ENCODE data around the gene PCK2. TPM values are rescaled to one million over a fixed set of nuclear protein-coding genes. Genes with fewer than 3 reads are reported as not detected.

PCK2 gene
- polyA plus RNA-seq, 1 donor from 2014 or later, result 1.2 TPM

- no peaks in the 10 kb centered on the region for H3K79me2 ChIP-seq (replicated peaks; ENCODE audit: insufficient read depth, low read length)
- no peaks in the 10 kb centered on the region for H4K20me1 ChIP-seq (ENCODE audit: insufficient read depth)
- no peaks in the 10 kb centered on the region for H3F3A ChIP-seq (ENCODE audit: insufficient read depth, low read length, poor library complexity, severe bottlenecking)
- H3K27ac ChIP-seq (ENCODE audit: low read length), result no peak overlapping the region
- TF ChIP-seq RAD21 (conservative IDR thresholded peaks at IDR 0.05), result no peak
- TF ChIP-seq TAF1 (IDR thresholded peaks at IDR 0.05; ENCODE audit: low read depth), result no peak
- TF ChIP-seq MXI1 (conservative IDR thresholded peaks at IDR 0.05; ENCODE audit: poor library complexity, severe bottlenecking), result no peak
- no peak for TF ChIP-seq CTCF (IDR thresholded peaks at IDR 0.05; ENCODE audit: poor library complexity, severe bottlenecking)
- no peak overlapping the region for H3K4me3 ChIP-seq (ENCODE audit: low read length)
- H3K9me2 ChIP-seq (ENCODE audit: insufficient read depth, low read length), result no peaks in the 10 kb centered on the region
- H3K9me3 ChIP-seq (ENCODE audit: low read length), result no peaks in the 10 kb centered on the region
- H2AFZ ChIP-seq (ENCODE audit: low read depth, low read length), result no peak overlapping the region
- H3K36me3 ChIP-seq (ENCODE audit: insufficient read depth, low read length), result no peaks in the 10 kb centered on the region
- H3K9ac ChIP-seq (ENCODE audit: low read length), result no peak overlapping the region
- no peaks in the 10 kb centered on the region for H3K27me3 ChIP-seq (ENCODE audit: insufficient read depth, low read depth, low read length)
- no peak overlapping the region for H3K4me2 ChIP-seq (ENCODE audit: low read length)
Measured at GRCh38 chr14:24084440-24084839, 9.7 kb upstream of the PCK2 start.

GRCh38 chr14:24085215-24085614 lies 8.9 kb upstream of the PCK2 start:
- Histone ChIP-seq H3K9ac (ENCODE audit: low read length) (no peak overlapping the region), H3K4me3 (ENCODE audit: low read length) (no peak overlapping the region), H3K9me2 (ENCODE audit: insufficient read depth, low read length) (no peaks in the 10 kb centered on the region), H3K79me2 (replicated peaks; ENCODE audit: insufficient read depth, low read length) (no peaks in the 10 kb centered on the region), H3K9me3 (ENCODE audit: low read length) (no peaks in the 10 kb centered on the region), H4K20me1 (ENCODE audit: insufficient read depth) (no peaks in the 10 kb centered on the region), H3K4me2 (ENCODE audit: low read length) (no peak overlapping the region), H3K27ac (ENCODE audit: low read length) (no peak overlapping the region), H3F3A (ENCODE audit: insufficient read depth, low read length, poor library complexity, severe bottlenecking) (no peaks in the 10 kb centered on the region), H3K27me3 (ENCODE audit: insufficient read depth, low read depth, low read length) (no peaks in the 10 kb centered on the region), H3K36me3 (ENCODE audit: insufficient read depth, low read length) (no peaks in the 10 kb centered on the region), H2AFZ (ENCODE audit: low read depth, low read length) (no peak overlapping the region)
- TF ChIP-seq CTCF (IDR thresholded peaks at IDR 0.05; ENCODE audit: poor library complexity, severe bottlenecking) (no peak), EZH2 (IDR thresholded peaks at IDR 0.05; ENCODE audit: borderline replicate concordance, insufficient read depth, low read length, poor library complexity, severe bottlenecking) (no peak), REST (IDR thresholded peaks at IDR 0.05; ENCODE audit: borderline replicate concordance) (no peak)

All from neural cell (in vitro differentiated cells).